Measurements from ENCODE around the gene UNC79.

The UNC79 gene

DNA sequence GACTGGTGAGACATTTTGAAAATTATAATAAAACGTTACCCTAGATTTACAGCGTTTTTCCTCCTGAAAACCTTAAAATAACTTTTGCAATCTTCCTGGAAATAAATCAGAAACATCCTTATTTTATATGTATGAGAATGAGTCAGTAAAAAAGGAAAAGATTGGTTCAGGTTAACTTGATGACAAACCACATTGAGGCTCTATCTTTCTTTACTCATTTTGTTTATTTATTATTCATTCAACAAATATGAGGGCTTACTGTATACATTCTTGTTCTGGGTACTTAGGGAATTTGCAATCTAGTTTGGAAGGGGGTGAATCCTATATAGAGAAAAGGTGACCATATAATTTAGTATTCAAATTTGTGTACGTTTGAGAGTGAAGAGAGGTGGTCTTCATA lies 156.6 kb downstream of the UNC79 start:
- TF ChIP-seq, protein P1, sequence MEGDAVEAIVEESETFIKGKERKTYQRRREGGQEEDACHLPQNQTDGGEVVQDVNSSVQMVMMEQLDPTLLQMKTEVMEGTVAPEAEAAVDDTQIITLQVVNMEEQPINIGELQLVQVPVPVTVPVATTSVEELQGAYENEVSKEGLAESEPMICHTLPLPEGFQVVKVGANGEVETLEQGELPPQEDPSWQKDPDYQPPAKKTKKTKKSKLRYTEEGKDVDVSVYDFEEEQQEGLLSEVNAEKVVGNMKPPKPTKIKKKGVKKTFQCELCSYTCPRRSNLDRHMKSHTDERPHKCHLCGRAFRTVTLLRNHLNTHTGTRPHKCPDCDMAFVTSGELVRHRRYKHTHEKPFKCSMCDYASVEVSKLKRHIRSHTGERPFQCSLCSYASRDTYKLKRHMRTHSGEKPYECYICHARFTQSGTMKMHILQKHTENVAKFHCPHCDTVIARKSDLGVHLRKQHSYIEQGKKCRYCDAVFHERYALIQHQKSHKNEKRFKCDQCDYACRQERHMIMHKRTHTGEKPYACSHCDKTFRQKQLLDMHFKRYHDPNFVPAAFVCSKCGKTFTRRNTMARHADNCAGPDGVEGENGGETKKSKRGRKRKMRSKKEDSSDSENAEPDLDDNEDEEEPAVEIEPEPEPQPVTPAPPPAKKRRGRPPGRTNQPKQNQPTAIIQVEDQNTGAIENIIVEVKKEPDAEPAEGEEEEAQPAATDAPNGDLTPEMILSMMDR (IDR thresholded peaks at IDR 0.05; ENCODE audit: extremely low read depth, missing control alignments), result no peak
- no peak for DNase-seq (ENCODE audit: low spot score)

DNA sequence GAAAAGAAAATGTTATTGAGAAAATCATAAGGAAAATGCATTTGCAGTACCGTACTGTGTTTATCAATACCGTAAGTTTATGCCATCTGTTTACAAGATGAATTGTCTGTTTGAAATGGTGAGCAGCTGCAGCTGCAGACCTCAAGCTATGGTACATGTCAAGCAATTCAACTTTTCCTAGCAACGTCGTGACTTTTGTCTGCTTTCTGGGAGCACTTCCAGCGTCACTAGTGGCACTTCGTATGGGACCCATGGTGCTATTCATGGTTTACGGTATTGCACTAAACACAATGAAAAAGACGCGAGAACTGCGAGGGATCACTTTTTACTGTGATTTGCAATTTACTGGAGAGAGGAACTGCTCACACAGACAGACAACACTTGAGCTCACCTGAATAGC lies 160.8 kb downstream of the UNC79 start:
- no peak for DNase-seq (ENCODE audit: low spot score)
- TF ChIP-seq, protein P1 (IDR thresholded peaks at IDR 0.05; ENCODE audit: extremely low read depth, missing control alignments), result no peak

DNA sequence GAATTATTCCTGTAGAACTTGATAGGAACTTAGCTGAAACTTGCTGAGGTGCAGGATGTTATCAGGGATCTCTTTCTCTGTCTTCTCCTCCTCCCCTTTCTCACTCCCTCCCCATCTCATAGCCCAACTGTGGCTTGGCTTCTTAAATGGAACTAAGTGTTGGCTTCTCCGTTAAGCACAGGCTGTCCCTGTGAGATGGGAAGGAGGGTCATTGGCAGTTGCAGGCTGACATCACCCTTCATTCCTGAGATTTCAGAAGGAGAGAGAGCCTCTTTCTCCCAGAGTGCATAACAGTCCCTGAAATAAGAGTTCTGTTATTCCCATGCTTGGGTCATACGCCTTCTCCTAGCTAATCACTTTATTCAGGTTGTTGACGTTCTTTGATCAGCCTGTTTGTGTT lies 162.0 kb downstream of the UNC79 start:
- no peak for DNase-seq (ENCODE audit: low spot score)

DNA sequence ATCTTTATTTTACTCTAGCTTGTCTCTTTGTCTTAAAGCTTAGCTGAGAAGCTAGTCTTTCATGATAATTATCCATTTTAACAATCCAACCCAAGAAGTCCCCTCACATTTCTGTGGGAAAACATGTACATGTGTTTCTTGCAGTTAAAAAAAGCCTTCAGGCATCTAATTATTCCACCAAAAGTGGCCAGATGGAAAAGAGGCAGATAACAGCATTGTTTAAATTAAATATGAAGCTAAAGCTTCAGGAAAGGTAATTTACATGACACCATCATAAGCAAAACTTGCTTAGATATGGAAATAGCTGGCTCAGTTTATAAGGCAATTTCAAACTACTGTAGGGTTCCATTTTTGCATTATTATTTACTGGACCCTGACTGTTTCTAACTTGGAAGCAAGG lies 175.4 kb downstream of the UNC79 start:
- DNase-seq (ENCODE audit: low spot score), result no peak
- TF ChIP-seq, protein P1 (IDR thresholded peaks at IDR 0.05; ENCODE audit: extremely low read depth, missing control alignments), result no peak

More for the DNA sequence above, 162.0 kb downstream of the UNC79 start:
- TF ChIP-seq, protein P1 (IDR thresholded peaks at IDR 0.05; ENCODE audit: extremely low read depth, missing control alignments), result no peak

DNA sequence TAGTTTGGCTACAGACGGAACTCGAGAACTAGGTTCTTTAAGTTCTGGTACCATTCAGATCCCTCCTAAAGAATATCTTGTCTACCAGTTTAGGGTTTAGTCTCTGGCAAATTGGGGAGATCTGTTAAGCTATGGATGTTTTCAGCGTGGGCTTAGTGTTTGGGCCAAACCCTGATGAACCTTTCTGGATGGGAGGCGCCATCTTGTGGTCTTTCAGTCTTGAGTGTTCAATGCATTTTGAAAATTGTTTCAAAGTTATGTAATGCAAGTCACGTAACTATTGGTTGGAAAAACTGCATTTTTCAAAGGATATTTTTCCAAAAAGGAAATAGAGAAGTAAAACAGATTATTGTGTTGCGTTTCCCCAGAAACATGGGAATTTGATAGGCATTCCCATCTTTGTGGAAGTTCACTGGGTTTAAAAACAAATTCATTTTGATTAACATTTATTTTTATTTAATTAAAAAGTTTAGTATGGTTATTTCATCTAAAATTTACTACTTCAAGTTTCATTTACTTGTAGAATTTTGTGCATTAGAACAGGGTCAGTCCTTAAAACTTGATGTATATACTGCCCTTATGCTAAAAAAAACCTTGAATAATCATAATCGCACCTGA lies 188.5 kb downstream of the UNC79 start:
- TF ChIP-seq, protein P1 (IDR thresholded peaks at IDR 0.05; ENCODE audit: extremely low read depth, missing control alignments), result peak; percentile 31
- peak; percentile 51 for DNase-seq (ENCODE audit: low spot score)

DNA sequence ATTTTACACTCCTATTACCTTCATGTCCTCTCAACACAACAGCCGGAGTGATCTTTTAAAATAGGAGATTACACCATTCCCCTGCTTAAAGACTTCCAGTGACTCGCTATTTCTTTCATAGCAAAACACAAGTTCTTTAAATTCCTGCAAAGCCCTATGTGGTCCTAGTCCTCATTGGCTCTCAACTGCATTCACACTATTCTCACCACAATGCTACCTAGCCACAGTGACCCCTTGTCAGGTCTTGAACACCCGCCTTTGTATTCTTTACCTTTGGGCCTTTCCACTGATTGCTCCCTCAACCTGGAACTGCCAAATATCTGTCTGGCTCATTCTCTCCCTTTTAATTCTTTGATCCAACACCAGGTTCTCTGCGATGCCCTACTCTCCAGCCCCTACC lies 197.3 kb downstream of the UNC79 start:
- DNase-seq (ENCODE audit: low spot score), result no peak
- TF ChIP-seq, protein P1 (IDR thresholded peaks at IDR 0.05; ENCODE audit: extremely low read depth, missing control alignments), result no peak

DNA sequence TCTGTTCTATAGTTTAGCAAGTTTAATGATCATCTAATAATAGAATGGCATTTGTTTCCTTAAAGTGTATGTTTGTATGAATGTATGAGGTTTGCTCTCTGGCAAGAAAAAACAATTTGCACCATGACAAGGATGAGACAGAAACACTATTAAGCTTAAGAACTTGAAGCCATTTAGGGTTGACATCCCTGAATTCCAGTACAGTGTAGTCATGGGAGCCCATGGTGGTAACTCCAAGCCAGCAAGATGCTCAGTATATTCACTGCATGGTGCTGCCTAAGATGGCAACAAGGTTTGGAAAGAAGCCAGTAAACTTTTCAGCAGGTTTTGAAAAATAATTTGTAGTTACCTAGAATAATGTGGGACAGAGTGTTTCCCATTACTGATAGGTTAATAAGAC lies 198.9 kb downstream of the UNC79 start:
- no peak for DNase-seq (ENCODE audit: low spot score)
- TF ChIP-seq, protein P1 (IDR thresholded peaks at IDR 0.05; ENCODE audit: extremely low read depth, missing control alignments), result no peak
